GM19240 (cell line): ENCODE data around the gene SLIT3.

Experiments used
- DNase-seq: peaks from one replicate; pipeline ENCODE4 v3.0.0; 2011; ENCODE audit warnings: low spot score; ENCODE audit not compliant: insufficient read length

Gene SLIT3

GRCh38 chr5:168965638-168966037 lies 335.3 kb downstream of the SLIT3 start:
- DNase-seq = no peak

- no peak for DNase-seq
Observed at GRCh38 chr5:168964182-168964581, 336.8 kb downstream of the SLIT3 start.

DNA sequence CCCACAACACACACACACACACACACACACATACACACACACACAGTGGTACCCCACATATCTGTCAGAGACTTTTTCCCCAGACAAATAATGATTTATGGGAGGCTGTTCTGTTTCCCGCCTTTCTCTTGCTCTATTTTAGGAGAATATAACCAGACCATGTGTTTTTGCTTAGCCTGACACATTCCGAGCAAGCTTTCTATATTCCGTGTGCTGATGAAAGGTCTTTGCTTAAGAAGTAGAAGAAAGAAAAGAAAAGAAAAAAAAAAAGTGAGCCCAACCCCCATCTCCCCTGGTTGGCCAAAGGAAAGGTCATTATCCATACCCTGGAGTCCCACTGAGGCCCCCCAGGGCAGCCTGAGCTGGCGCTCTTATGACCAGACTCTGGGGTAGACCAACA lies 338.6 kb downstream of the SLIT3 start:
- DNase-seq = no peak

DNA sequence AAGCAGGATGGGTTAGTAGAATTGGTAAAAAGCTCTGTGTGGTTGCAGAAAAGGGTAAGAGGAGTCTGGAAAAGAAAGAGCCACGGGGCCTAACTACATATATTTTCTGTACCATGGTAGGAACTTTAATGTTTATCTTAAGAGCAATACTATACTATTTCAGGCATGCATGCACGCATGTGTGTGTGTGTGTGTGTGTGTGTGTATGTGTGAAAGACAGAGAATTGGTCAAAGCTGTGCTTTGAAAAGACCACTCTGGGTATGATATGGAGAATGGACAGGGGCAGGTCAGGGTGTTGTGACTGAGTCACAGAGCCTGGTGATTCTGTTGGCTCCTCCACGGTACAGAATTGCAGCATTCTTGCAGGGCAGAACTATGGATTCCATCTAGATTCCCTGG lies 339.3 kb downstream of the SLIT3 start:
- no peak for DNase-seq

DNA sequence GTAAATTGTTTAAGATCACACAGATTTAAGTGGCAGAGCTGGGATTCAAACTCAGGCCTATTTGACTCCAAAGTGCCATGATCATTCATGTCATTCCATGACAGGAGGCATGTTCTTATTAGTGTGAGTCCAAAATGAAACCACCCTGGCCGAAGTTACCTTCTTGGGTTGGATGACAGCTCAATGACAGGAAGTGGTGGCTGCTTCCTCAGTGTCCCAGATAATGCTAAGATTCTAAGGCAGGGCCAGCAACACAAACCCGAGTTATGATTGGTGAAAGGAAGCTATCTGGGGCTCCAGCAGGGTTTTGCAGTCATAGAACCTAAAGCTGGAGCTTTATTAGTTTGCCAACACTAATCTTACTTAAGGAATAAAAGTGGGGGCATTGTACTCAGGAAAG lies 340.4 kb downstream of the SLIT3 start:
- DNase-seq = no peak

DNA sequence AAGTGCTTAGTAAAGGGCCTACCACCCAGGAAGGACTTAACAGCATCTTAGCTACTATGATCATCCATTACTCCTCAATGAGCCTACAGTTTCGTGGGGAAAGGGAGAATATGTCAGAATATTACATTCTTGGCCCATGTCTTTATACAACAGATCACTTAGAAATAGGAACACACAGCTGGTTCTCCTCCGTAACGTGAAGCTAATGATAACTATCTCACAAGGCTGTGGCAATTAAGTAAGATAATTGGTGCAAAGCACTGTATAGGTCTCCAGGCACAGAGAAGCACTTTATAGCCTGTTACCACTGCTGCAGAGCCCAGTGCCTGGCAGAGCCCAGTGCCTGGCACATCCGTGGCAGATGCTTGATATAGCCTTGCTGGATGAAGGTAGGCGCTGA lies 347.6 kb downstream of the SLIT3 start:
- no peak for DNase-seq

DNA sequence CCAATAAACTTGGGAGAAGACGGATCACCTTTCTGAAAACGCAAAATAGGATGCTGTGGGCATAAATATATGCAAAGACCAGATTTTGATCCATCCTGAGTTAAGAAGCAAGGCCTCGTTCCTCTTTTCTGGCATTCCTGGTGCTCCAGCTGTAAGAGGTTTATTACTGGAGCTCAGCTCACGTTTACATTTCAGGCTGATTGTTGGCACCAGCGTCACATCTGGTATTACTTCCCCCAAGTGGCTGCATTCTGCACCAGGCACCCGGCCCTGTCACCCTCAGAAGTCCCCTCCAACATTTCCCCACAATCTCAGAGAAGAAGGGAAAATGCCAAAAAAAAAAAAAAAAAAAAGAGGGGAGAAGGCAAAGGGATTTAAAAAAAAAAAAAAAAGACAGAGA lies 348.7 kb downstream of the SLIT3 start:
- no peak for DNase-seq

DNA sequence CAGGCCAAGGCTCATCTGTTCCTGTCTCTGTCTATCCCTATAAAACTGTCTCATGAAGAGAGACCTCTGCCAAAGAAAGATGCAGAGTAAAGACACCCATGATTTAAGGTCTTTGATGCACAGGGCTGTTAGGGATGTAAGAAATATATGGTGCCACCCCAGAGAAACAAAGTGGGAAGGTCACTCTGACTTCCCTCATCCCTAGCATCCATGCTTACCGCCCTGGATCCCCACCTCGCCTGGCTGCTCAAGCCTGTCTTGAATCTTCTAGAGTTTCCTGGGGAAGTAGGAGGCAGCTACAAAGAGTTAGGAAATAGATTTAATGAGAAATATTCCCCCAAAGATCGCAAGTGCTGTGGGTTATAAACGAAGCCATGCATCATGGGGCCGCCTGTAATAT lies 349.2 kb downstream of the SLIT3 start:
- no peak for DNase-seq

- no peak for DNase-seq
Observed at GRCh38 chr5:168951356-168951755, 349.6 kb downstream of the SLIT3 start.

DNA sequence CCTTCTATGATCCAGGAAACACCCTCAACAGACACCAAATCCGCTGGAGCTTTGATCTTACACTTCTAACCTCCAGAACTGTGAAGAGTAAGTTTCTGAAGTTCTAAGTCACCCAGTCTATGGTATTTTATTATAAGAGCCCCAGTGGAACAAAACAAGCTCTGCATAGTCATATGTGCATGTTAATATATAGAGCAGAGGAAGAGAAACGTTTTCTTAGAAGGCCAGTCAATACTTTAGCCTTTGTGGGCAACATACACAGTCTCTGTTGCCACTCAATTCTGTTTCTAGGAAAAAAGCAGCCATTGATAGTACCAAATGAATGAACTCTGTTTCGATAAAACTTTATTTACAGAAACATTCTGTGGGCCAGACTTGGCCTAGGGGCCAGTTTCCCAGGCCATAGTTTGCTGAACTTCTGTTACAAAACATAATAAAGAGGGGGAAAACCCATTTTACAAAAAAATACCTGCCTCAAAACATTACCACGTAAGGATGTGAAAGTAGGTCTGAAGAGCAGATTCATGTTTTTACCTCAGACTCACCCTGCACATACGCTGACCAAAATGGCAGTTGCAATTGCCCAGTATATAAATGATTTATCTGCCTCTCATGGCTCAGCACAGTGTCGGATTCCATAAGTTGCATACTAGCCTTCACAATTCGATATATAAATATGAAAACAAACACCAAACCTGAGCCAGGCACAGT lies 350.5 kb downstream of the SLIT3 start:
- no peak for DNase-seq

GRCh38 chr5:168948746-168949145 lies 352.2 kb downstream of the SLIT3 start:
- no peak for DNase-seq

DNA sequence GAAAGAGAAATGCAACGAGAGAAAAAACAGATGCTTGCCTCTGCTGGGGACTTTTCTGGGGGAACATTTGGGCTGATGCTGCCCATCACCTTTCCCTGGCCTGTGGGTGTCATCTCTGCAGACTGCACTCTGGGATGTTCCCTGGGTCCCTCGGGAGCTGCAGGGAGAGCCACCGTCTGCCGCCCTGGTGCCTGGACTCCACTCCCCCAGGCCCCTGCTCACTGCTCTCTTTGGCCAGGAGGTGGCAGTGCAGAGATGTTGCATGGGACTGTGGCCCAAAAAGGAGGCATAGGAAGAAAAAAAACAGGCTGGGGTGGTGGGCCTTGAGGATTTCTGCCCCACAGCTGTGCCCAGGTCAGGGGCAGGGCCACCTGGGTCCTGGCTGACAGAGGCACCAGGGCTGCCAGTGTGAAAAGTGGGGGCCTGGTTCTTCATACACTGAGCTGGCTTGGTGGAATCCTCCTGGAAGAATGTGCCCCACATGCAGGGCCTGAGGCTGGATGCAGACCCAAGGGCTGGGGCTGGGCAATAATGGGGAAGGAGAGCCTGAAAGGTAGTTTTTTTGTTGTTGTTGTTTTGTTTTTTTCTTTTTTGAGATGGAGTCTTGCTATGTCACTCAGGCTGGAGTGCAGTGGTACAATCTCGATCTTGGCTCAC lies 353.6 kb downstream of the SLIT3 start:
- peak; percentile 14 for DNase-seq

DNA sequence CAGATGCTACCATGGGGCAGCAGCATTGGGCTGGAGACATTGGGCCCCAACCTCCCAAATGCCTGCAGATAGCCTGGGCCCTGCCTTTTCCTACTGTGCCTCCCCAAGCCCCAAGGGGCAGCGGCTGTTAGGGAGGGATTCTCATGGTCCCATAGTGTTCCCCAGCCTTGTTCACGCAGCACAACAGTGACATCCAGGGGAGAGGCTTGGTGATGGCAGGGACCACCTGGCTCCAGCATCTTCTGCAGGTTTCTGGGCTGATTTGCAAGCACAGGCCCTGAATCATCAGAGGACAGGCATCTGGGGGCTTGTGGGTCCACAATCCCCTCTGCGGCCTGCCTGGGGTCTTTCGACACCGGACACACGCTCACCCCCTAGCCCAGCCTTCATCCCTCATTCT lies 354.6 kb downstream of the SLIT3 start:
- DNase-seq = no peak

DNA sequence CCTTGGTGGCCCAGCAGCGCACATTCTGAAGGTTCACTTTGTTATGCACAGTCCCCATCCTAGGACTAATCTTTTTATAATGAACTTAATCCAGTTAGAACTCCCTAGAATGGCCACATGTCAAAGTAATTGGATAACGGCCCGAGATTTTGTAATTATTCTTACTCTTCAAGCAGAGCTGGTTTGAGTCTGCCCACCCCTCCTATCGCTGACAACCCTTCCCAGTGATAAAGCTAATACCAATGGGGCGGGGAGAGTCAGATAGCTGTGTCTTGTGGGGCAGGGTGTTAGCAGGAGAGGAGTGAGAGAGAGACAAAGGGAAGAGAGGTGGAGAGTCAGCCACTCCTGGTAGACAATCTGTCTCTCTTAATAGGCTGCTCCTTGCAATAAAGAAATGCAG lies 356.9 kb downstream of the SLIT3 start:
- DNase-seq = no peak

GRCh38 chr5:168943091-168943884 lies 357.7 kb downstream of the SLIT3 start:
- no peak for DNase-seq

DNA sequence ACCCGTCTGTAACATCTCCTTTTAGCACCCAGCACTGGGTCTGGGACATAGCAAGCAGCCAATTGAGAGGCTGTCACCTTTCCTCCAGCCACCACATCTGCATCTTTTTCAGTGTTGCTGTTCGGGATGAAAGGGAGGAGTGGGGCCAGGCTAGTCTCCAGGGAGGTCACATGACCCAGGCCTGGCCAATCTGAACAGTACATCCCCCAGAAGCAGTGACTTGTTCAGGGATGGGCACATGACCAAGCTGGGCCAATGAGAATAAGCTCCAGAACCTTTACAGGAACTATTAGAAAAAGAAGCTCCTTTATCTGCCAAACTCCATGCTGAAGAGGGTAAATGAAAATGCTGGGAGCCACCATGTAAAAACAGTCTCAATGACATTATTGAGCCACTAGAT lies 359.0 kb downstream of the SLIT3 start:
- no peak for DNase-seq

- no peak for DNase-seq
Observed at GRCh38 chr5:168940712-168941111, 360.2 kb downstream of the SLIT3 start.

GRCh38 chr5:168939887-168940544 lies 360.9 kb downstream of the SLIT3 start:
- no peak for DNase-seq

DNA sequence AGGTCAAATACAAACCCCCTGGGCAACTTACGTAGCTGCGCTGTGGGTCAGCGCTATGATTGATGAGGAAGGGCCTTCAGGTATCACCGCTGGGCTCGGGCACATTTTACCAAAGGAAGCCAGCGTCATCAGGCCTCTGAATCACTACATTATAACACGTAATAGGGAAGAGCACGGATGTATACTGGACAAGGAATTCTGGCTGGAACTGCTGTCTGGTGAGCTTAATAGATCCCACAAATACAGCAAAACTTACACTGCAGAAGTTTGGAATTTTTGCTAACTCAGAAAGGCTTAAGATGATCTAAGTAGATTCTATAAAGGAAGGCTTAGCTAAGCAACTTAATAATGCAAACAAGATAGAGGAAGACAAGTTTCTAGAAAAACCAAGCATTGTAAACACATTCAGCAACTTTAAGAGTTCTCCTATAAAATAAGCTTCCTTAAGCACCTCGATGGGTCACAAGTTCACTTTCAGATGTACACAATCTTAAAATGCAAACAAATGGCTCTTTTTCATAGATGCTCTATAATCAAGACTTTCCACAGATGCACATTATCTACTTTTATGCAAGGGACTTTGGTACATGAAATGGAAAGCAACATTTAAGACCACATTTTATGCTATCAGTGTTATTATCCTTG lies 361.7 kb downstream of the SLIT3 start:
- no peak for DNase-seq

GRCh38 chr5:168936511-168936910 lies 364.4 kb downstream of the SLIT3 start:
- no peak for DNase-seq

DNA sequence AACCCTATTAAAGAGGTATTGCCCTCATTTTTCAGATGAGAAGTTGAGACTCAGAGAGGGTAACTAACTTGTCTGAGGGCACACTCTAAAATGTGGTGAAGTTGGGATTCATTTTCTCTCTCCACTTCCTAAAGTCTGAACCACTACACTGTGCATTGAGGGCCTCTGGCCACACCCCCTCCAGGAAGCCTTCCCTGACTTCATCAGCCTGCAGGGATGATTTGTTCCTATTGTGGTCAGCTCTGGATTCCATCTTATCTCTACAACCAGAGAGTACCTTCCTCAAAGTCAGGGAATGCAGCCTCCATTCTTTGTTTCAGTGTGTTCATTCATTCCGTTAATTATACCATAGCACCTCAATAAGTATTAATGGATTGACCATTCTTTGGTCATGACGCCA lies 365.8 kb downstream of the SLIT3 start:
- DNase-seq = no peak
